PC-3 (cell line): ENCODE results near the gene ICOSLG. TPM values are rescaled to one million over a fixed set of nuclear protein-coding genes. Genes with fewer than 3 reads are reported as not detected.
"Not testable (repeated sequence)": the region's sequence is repeated elsewhere in the genome, so short reads cannot be mapped to it uniquely, and the experiment has no call there.

Experiments used
- ATAC-seq: fragments of 200-7000 bp; cut with Tn5 transposase; 2 replicates; pipeline ENCODE4 v1.9.1; 2020; ENCODE audit warnings: mild to moderate bottlenecking, moderate library complexity
- BruUV-seq: library from RNA; stranded (reverse); fragments of 400-500 nt; replicated peaks from 2 replicates; lab custom pipeline; 2021; lab: Mats Ljungman, UMichigan
- CTCF ChIA-PET: fragments of 300-600 bp; sonication (Branson Sonifier 250); formaldehyde crosslinking; loops from one replicate; lab custom pipeline; 2022; ENCODE audit warnings: antibody characterized with exemption; lab: Charles Lee
- POLR2A ChIA-PET: fragments of 300-600 bp; sonication (Branson Sonifier 250); formaldehyde crosslinking; loops from one replicate; lab custom pipeline; 2022; ENCODE audit warnings: antibody characterized with exemption; ENCODE audit not compliant: unreplicated experiment; lab: Charles Lee
- DNase-seq: peaks from one replicate; pipeline ENCODE4 v3.0.0-alpha.2; 2015
- H2AFZ ChIP-seq: fragments of 300-600 bp; sonication (generic); 2 replicates; pipeline ENCODE4 v1.6.0; 2016; ENCODE audit warnings: antibody characterized with exemption, low read length
- H3F3A ChIP-seq: fragments of 300-600 bp; sonication (generic); one replicate; pipeline ENCODE4 v1.6.0; 2017; ENCODE audit warnings: antibody characterized with exemption, low read length, control low read depth, mild to moderate bottlenecking; ENCODE audit not compliant: unreplicated experiment
- H3K27ac ChIP-seq: fragments of 300-600 bp; sonication (generic); 2 replicates; pipeline ENCODE4 v1.5.1; 2016; ENCODE audit warnings: mild to moderate bottlenecking, low read length
- H3K27me3 ChIP-seq: fragments of 300-600 bp; sonication (generic); 2 replicates; pipeline ENCODE4 v1.6.1; 2016; ENCODE audit warnings: low read length, mixed read lengths
- H3K36me3 ChIP-seq: fragments of 300-600 bp; sonication (generic); 2 replicates; pipeline ENCODE4 v1.6.1; 2016; ENCODE audit warnings: low read depth, mixed run types, low read length, mixed read lengths
- H3K4me1 ChIP-seq: fragments of 300-600 bp; sonication (generic); 2 replicates; pipeline ENCODE4 v1.5.1; 2016; ENCODE audit warnings: low read length; ENCODE audit not compliant: insufficient read depth
- H3K4me2 ChIP-seq: fragments of 300-600 bp; sonication (generic); 2 replicates; pipeline ENCODE4 v1.6.0; 2016; ENCODE audit warnings: low read length
- H3K4me3 ChIP-seq: fragments of 300-600 bp; sonication (generic); 2 replicates; pipeline ENCODE4 v1.5.1; 2016; ENCODE audit warnings: mild to moderate bottlenecking, low read length, mixed read lengths
- H3K79me2 ChIP-seq: fragments of 300-600 bp; sonication (generic); 2 replicates; pipeline ENCODE4 v1.6.1; 2017; ENCODE audit warnings: low read length, mixed read lengths
- H3K9ac ChIP-seq: fragments of 300-600 bp; sonication (generic); 2 replicates; pipeline ENCODE4 v1.6.0; 2016; ENCODE audit warnings: mild to moderate bottlenecking, low read length
- H3K9me2 ChIP-seq: fragments of 300-600 bp; sonication (generic); replicated peaks from 2 replicates; pipeline ENCODE4 v1.6.1; 2016; ENCODE audit warnings: mixed run types, low read length, mixed read lengths
- H3K9me3 ChIP-seq: fragments of 300-600 bp; sonication (generic); 2 replicates; pipeline ENCODE4 v1.6.1; 2016; ENCODE audit warnings: low read length, mixed read lengths
- H4K20me1 ChIP-seq: fragments of 300-600 bp; sonication (generic); 2 replicates; pipeline ENCODE4 v1.6.1; 2016; ENCODE audit warnings: low read length, mixed read lengths
- intact Hi-C: fragments of 100-400 bp; cut with micrococcal nuclease; formaldehyde crosslinking; loops from 2 replicates; pipeline ENCODE4 v1.9.0; 2023
- total RNA-seq: library from RNA; depleted of rRNA; stranded (reverse); fragments of >200 nt; gene quantifications from 2 replicates; pipeline ENCODE4 v1.2.3, GENCODE V29; 2014; rRNA removed

The ICOSLG gene
- total RNA-seq, 1 experiment from 2014 or later, result 11.6 TPM

- H3K27ac ChIP-seq, H3K4me3 ChIP-seq, H3K79me2 ChIP-seq, H3K9ac ChIP-seq, H3K9me2 ChIP-seq, ATAC-seq, CTCF ChIA-PET, DNase-seq, H2AFZ ChIP-seq, H3K36me3 ChIP-seq, intact Hi-C loops, H3K4me2 ChIP-seq, POLR2A ChIA-PET, BruUV-seq, H4K20me1 ChIP-seq, H3K9me3 ChIP-seq, H3K27me3 ChIP-seq, H3F3A ChIP-seq, H3K4me1 ChIP-seq: not testable (repeated sequence)
These were observed 59.2 kb downstream of the ICOSLG start for GRCh38 chr21:44181506-44181905.

GRCh38 chr21:44176127-44176526, 64.6 kb downstream of the ICOSLG start:
- H3K4me3 ChIP-seq, BruUV-seq, H3K4me1 ChIP-seq, POLR2A ChIA-PET, H3K9me2 ChIP-seq, H3K27ac ChIP-seq, H3K4me2 ChIP-seq, H3K9me3 ChIP-seq, H4K20me1 ChIP-seq, intact Hi-C loops, H2AFZ ChIP-seq, H3K27me3 ChIP-seq, DNase-seq, ATAC-seq, H3F3A ChIP-seq, H3K36me3 ChIP-seq, H3K79me2 ChIP-seq, H3K9ac ChIP-seq, CTCF ChIA-PET: not testable (repeated sequence)

DNA sequence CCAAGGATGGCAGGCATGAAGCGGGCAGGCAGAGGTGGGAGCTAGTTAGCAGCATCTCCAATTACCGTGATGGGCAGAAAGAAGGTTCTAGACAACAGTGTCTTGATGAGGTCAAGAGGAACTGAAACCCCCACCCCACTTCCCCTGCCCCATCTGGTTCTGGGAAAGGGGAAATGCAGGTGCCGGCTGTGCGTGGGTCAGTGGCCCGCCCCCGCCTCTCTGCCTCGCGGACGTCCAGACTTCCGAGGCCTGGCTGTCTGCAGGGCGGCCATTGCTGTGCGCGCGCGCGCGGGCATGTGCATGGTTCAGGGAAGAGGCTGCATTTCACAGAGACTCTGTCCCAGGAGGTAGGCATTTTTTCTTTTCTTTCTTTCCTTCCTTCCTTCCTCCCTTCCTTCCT, 65.6 kb downstream of the ICOSLG start:
- BruUV-seq, CTCF ChIA-PET: not testable (repeated sequence)

More for the DNA sequence above, 65.6 kb downstream of the ICOSLG start:
- H3K4me2 ChIP-seq, H3K9me3 ChIP-seq, H3K27me3 ChIP-seq, H3F3A ChIP-seq, DNase-seq, H4K20me1 ChIP-seq, H3K4me1 ChIP-seq, H3K79me2 ChIP-seq, ATAC-seq, H3K4me3 ChIP-seq, POLR2A ChIA-PET, H3K36me3 ChIP-seq, H3K9me2 ChIP-seq, intact Hi-C loops, H3K27ac ChIP-seq, H3K9ac ChIP-seq, H2AFZ ChIP-seq: not testable (repeated sequence)

Other genes starting within 250 kb of the ICOSLG start
- gene TRAPPC10, start 228.6 kb downstream of the ICOSLG start, total RNA-seq, result 28.9 and 31.4 TPM in 2 replicates
- gene PWP2, start 133.5 kb downstream of the ICOSLG start, total RNA-seq, result 8.2 and 17.0 TPM in 2 replicates
- gene GATD3, start 107.3 kb downstream of the ICOSLG start, total RNA-seq, result 14.4 and 33.9 TPM in 2 replicates
- gene DNMT3L, start 21.0 kb upstream of the ICOSLG start, total RNA-seq, result not detected in 2 replicates
- not detected in 2 replicates for gene AIRE, start 44.9 kb upstream of the ICOSLG start, total RNA-seq
- gene PFKL, start 59.1 kb upstream of the ICOSLG start, total RNA-seq, result 223 and 250 TPM in 2 replicates
- 16.1 and 18.4 TPM in 2 replicates for gene CFAP410, start 98.4 kb upstream of the ICOSLG start, total RNA-seq
- 48.3 and 50.0 TPM in 2 replicates for gene TRPM2, start 112.7 kb upstream of the ICOSLG start, total RNA-seq
- 3.1 and 4.1 TPM in 2 replicates for gene LRRC3, start 214.6 kb upstream of the ICOSLG start, total RNA-seq